Stimulated activated CD4-positive, alpha-beta T cell treated with anti-CD3 and anti-CD28 coated beads, Interleukin-2, amount 100 ng/mL, for 48 hours (primary cell): ENCODE results near the gene VEGFC.

Experiments used
- DNase-seq, 2 donors: peaks; one replicate each; pipeline ENCODE4 v3.0.0-alpha.2; 2020

The VEGFC gene

GRCh38 chr4:176758731-176759130 is 34.0 kb downstream of the VEGFC start:
- no peak for DNase-seq

GRCh38 chr4:176758323-176758722 is 34.4 kb downstream of the VEGFC start:
- no peak for DNase-seq

GRCh38 chr4:176755613-176756012 is 37.1 kb downstream of the VEGFC start:
- no peak for DNase-seq

- no peak for DNase-seq
These were observed 37.7 kb downstream of the VEGFC start for GRCh38 chr4:176755001-176755400.

- DNase-seq, result no peak
These were observed 39.7 kb downstream of the VEGFC start for GRCh38 chr4:176753049-176753448.

GRCh38 chr4:176752191-176752749 is 40.5 kb downstream of the VEGFC start:
- DNase-seq, result no peak

GRCh38 chr4:176751061-176751460 is 41.7 kb downstream of the VEGFC start:
- DNase-seq, result no peak

- no peak for DNase-seq
These were observed 45.9 kb downstream of the VEGFC start for GRCh38 chr4:176746846-176747245.

GRCh38 chr4:176745902-176746301 is 46.8 kb downstream of the VEGFC start:
- DNase-seq, result no peak

- DNase-seq, result no peak
These were observed 48.6 kb downstream of the VEGFC start for GRCh38 chr4:176744091-176744490.

- DNase-seq, result no peak
These were observed 50.5 kb downstream of the VEGFC start for GRCh38 chr4:176742211-176742610.

- no peak for DNase-seq
These were observed 51.5 kb downstream of the VEGFC start for GRCh38 chr4:176741253-176741652.

- DNase-seq, result no peak
These were observed 57.4 kb downstream of the VEGFC start for GRCh38 chr4:176735300-176735699.

- no peak for DNase-seq
These were observed 58.3 kb downstream of the VEGFC start for GRCh38 chr4:176734461-176734860.

GRCh38 chr4:176729489-176729888 is 63.2 kb downstream of the VEGFC start:
- DNase-seq, result no peak

- no peak for DNase-seq
These were observed 65.9 kb downstream of the VEGFC start for GRCh38 chr4:176726803-176727202.

- DNase-seq, result no peak
These were observed 71.3 kb downstream of the VEGFC start for GRCh38 chr4:176721459-176721858.

- DNase-seq, result no peak
These were observed 73.8 kb downstream of the VEGFC start for GRCh38 chr4:176718881-176719280.

GRCh38 chr4:176717237-176717636 is 75.5 kb downstream of the VEGFC start:
- no peak for DNase-seq

- no peak for DNase-seq
These were observed 83.3 kb downstream of the VEGFC start for GRCh38 chr4:176709417-176709816.

GRCh38 chr4:176708771-176709311 is 83.9 kb downstream of the VEGFC start:
- no peak for DNase-seq

- no peak for DNase-seq
These were observed 102.0 kb downstream of the VEGFC start for GRCh38 chr4:176690716-176691115.

- no peak for DNase-seq
These were observed 112.0 kb downstream of the VEGFC start for GRCh38 chr4:176680668-176681180.

GRCh38 chr4:176676901-176677300 is 115.8 kb downstream of the VEGFC start:
- no peak for DNase-seq

GRCh38 chr4:176675810-176676209 is 116.9 kb downstream of the VEGFC start:
- no peak for DNase-seq
